Measurements from ENCODE around the gene C1orf146. TPM values are rescaled to one million over a fixed set of nuclear protein-coding genes. Genes with fewer than 3 reads are reported as not detected.
A peak's percentile ranks its signal among the peaks of the same experiment; 100 is the strongest.
"Not testable (repeated sequence)": the region's sequence is repeated elsewhere in the genome, so short reads cannot be mapped to it uniquely, and the experiment has no call there.

C1orf146 gene
- total RNA-seq, 1 donor = not detected

- no peak for TF ChIP-seq CTCF (IDR thresholded peaks at IDR 0.05; ENCODE audit: insufficient read depth, low read depth, low read length)
- no peak for DNase-seq (ENCODE audit: low read depth)
These were observed 41.6 kb downstream of the C1orf146 start for GRCh38 chr1:92259350-92259749.

DNA sequence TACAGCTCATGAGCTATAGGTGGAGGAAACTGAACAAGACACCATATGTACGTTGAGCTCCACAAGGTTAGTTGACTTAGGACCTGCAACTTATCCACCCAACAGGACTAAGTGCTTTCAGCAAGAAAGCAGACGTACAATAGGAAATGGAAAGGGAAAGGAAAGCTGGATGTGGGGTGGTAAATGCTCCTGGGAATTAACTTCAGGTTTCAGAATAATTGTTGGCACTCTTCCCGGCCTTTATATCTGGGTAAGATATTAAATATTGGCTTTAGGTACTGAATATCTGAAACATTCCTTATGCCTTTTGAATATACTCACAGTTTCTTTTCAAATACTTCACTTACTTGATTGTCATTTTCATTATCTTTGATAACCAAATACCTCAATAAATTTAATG is 44.8 kb downstream of the C1orf146 start:
- no peak for DNase-seq (ENCODE audit: low read depth)
- TF ChIP-seq CTCF (IDR thresholded peaks at IDR 0.05; ENCODE audit: insufficient read depth, low read depth, low read length) = no peak
- no peak overlapping the region for H3K4me3 ChIP-seq (ENCODE audit: low read depth, low read length)

More at GRCh38 chr1:92259350-92259749, 41.6 kb downstream of the C1orf146 start:
- H3K4me3 ChIP-seq (ENCODE audit: low read depth, low read length) = no peak overlapping the region

DNA sequence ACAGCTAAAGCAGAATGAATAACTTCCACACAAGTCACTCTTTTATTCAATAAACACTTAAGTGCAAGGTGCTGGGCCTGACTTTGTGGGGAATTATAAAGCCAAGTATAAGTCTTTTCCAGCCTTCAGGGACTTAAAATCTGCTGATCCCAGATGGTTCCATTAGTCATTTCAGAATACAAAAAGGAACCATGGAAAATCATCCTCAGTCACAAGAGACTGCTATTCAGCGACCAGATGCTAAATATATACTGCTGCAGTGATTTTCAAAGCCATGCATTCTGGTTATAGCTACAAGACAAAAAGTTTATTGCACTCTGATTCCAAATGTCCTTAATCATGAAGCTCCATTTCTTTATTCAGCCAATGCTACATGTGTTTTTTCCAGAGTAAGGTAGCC is 55.3 kb downstream of the C1orf146 start:
- no peak for TF ChIP-seq CTCF (IDR thresholded peaks at IDR 0.05; ENCODE audit: insufficient read depth, low read depth, low read length)
- no peak overlapping the region for H3K4me3 ChIP-seq (ENCODE audit: low read depth, low read length)
- no peak for DNase-seq (ENCODE audit: low read depth)

- H3K4me3 ChIP-seq (ENCODE audit: low read depth, low read length) = no peak overlapping the region
- no peak for DNase-seq (ENCODE audit: low read depth)
- no peak for TF ChIP-seq CTCF (IDR thresholded peaks at IDR 0.05; ENCODE audit: insufficient read depth, low read depth, low read length)
These were observed 57.2 kb downstream of the C1orf146 start for GRCh38 chr1:92274939-92275338.

DNA sequence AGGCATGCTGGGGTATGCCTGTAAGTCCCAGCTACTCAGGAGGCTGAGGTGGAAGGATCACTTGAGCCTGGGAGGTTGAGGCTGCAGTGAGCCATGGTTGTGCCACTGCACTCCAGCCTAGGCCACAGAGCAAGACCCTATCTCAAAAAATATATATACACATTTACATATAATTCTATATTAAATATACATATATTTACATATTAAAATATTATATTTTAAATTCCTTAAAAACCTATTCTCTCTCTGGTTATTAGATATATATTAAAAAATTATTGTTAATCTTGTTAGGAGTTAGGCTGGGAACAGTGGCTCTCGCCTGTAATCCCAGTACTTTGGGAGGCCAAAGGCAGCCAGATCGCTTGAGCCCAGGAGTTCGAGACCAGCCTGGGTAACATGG is 58.4 kb downstream of the C1orf146 start:
- H3K4me3 ChIP-seq (ENCODE audit: low read depth, low read length) = no peak overlapping the region
- TF ChIP-seq CTCF (IDR thresholded peaks at IDR 0.05; ENCODE audit: insufficient read depth, low read depth, low read length) = no peak
- DNase-seq (ENCODE audit: low read depth) = no peak

DNA sequence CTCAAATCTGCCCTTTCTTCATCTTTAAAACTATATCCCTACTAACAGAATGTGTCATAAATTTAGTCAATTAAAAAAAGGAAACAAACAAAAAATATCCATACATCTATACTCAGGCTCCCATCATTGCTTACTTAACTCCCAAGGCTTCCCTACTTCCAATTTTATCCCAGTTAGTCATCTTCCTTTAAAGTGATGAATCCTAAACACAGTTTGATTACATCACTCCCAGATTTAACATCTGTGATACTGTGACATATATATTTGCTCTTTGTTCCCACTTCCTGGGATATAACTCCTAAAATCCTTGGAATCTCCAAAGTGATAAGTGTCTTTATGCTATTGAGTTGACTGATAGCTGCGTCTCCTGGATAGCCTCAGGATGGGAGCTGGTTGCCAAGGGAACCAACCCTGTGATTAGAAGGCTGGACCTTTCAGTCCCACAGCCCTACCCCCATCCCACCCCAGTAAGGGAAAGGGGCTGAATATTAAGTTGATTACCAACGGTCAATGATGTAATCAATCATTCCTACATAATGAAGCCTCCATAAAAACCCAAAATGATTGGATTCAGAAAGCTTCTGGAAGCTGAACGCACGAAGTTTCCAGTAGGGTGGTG is 59.5 kb downstream of the C1orf146 start:
- H3K4me3 ChIP-seq (ENCODE audit: low read depth, low read length) = no peak overlapping the region
- peak; percentile 55 for DNase-seq (ENCODE audit: low read depth)

GRCh38 chr1:92279781-92280180 is 62.1 kb downstream of the C1orf146 start:
- DNase-seq (ENCODE audit: low read depth) = not testable (repeated sequence)

More for the DNA sequence above, 59.5 kb downstream of the C1orf146 start:
- TF ChIP-seq CTCF (IDR thresholded peaks at IDR 0.05; ENCODE audit: insufficient read depth, low read depth, low read length) = no peak

DNA sequence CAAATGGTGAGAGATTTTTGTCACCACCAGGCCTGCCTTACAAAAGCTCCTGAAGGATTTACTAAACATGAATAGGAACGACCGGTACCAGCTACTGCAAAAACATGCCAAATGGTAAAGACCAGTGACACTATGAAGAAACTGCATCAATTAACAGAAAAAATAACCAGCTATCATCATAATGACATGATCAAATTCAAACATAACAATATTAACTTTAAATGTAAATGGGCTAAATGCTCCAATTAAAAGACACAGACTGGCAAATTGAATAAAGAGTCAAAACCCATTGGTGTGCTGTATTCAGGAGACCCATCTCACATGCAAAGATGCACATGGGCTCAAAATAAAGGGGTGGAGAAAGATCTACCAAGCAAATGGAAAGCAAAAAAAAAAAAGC is 63.7 kb downstream of the C1orf146 start:
- not testable (repeated sequence) for DNase-seq (ENCODE audit: low read depth); H3K4me3 ChIP-seq (ENCODE audit: low read depth, low read length)

More at GRCh38 chr1:92279781-92280180, 62.1 kb downstream of the C1orf146 start:
- H3K4me3 ChIP-seq (ENCODE audit: low read depth, low read length) = not testable (repeated sequence)

All from fibroblast of villous mesenchyme (primary cell).